Lower leg skin (tissue), 4 donors: ENCODE data around the gene C15orf39. TPM values are rescaled to one million over a fixed set of nuclear protein-coding genes. Genes with fewer than 3 reads are reported as not detected.
"Not testable (repeated sequence)": the region's sequence is repeated elsewhere in the genome, so short reads cannot be mapped to it uniquely, and the experiment has no call there.

ENCODE experiments used
- DNase-seq, 2 donors: peaks; one replicate each; pipeline ENCODE4 v3.0.0-alpha.2; 2019; ENCODE audit warnings: low spot score in 2 of 2
- H3K4me3 ChIP-seq: fragments of 200-600 bp; sonication (generic); 2 replicates; pipeline ENCODE4 v1.5.1; 2017; ENCODE audit warnings: mild to moderate bottlenecking, low read depth; ENCODE audit not compliant: poor library complexity, severe bottlenecking
- CTCF ChIP-seq, 3 donors: fragments of 450-650 bp; IDR thresholded peaks; one replicate each; pipeline ENCODE4 v1.5.1; 2016; ENCODE audit warnings: antibody characterized with exemption in 3 of 3, mild to moderate bottlenecking in 3 of 3, moderate library complexity in 2 of 3
- POLR2A ChIP-seq, 2 donors: fragments of 450-650 bp; IDR thresholded peaks; one replicate each; pipeline ENCODE4 v1.6.1; 2016 to 2017; ENCODE audit warnings: antibody characterized with exemption in 2 of 2, mild to moderate bottlenecking in 1 of 2, moderate library complexity in 1 of 2
- WGBS, 2 donors: methylation state at CpG; one replicate each; pipeline ENCODE4 v1.1.5; 2018; 5-methylcytosine and 5-hydroxymethylcytosine counted together
- intact Hi-C: fragments of 100-400 bp; cut with DNase I; formaldehyde crosslinking; loops from one replicate; pipeline ENCODE4 v1.15.0; 2023; ENCODE audit warnings: low total_unique reads
- total RNA-seq, 4 donors: library from RNA; depleted of rRNA; stranded (reverse); fragments of >200 nt; gene quantifications; one replicate each; pipeline ENCODE4 v1.1.0, GENCODE V29; 2016

The C15orf39 gene
- total RNA-seq, 4 donors from 2014 or later, result 21.9 to 29.3 (median 26.1) TPM

GRCh38 chr15:75213768-75214221 is 12.1 kb downstream of the C15orf39 start:
- intact Hi-C loops, result no loop called here
- no peak for DNase-seq
- WGBS, 2 donors, result 78 to 81% methylated on average over 8 to 9 of the region's 9 CpGs
- no peak overlapping the region for H3K4me3 ChIP-seq
- no peak for TF ChIP-seq POLR2A (IDR thresholded peaks at IDR 0.05)
- TF ChIP-seq CTCF (IDR thresholded peaks at IDR 0.05), result no peak

- no peak for TF ChIP-seq POLR2A (IDR thresholded peaks at IDR 0.05)
- TF ChIP-seq CTCF (IDR thresholded peaks at IDR 0.05), result no peak
- intact Hi-C loops, result no loop called here
- 64 to 72% methylated on average over 11 to 12 of the region's 13 CpGs for WGBS, 2 donors
- DNase-seq, result no peak
- no peak overlapping the region for H3K4me3 ChIP-seq
Measured at GRCh38 chr15:75214293-75215096, 12.8 kb downstream of the C15orf39 start.

- intact Hi-C loops, result no loop called here
- no peak for DNase-seq
- TF ChIP-seq POLR2A (IDR thresholded peaks at IDR 0.05) (no peak), CTCF (IDR thresholded peaks at IDR 0.05) (no peak)
- H3K4me3 ChIP-seq, result no peak overlapping the region
- 92 to 93% methylated on average over 5 of the region's 5 CpGs for WGBS, 2 donors
Measured at GRCh38 chr15:75215107-75216004, 13.7 kb downstream of the C15orf39 start.

GRCh38 chr15:75217012-75217411 is 15.3 kb downstream of the C15orf39 start:
- H3K4me3 ChIP-seq, result no peak overlapping the region
- no peak for TF ChIP-seq POLR2A (IDR thresholded peaks at IDR 0.05)
- no peak for TF ChIP-seq CTCF (IDR thresholded peaks at IDR 0.05)
- intact Hi-C loops, result no loop called here
- 87 to 96% methylated on average over 5 to 6 of the region's 6 CpGs for WGBS, 2 donors
- no peak for DNase-seq

GRCh38 chr15:75217574-75217973 is 15.9 kb downstream of the C15orf39 start:
- 79 to 90% methylated on average over 3 of the region's 3 CpGs for WGBS, 2 donors
- DNase-seq, intact Hi-C loops, H3K4me3 ChIP-seq: not testable (repeated sequence)

GRCh38 chr15:75219507-75219929 is 17.8 kb downstream of the C15orf39 start:
- intact Hi-C loops, H3K4me3 ChIP-seq, DNase-seq: not testable (repeated sequence)
- WGBS, 2 donors, result 42 to 55% methylated on average over 4 of the region's 4 CpGs
